ENCODE data around the gene TGFBR2.
A peak's percentile ranks its signal among the peaks of the same experiment; 100 is the strongest.

TGFBR2 gene

DNA sequence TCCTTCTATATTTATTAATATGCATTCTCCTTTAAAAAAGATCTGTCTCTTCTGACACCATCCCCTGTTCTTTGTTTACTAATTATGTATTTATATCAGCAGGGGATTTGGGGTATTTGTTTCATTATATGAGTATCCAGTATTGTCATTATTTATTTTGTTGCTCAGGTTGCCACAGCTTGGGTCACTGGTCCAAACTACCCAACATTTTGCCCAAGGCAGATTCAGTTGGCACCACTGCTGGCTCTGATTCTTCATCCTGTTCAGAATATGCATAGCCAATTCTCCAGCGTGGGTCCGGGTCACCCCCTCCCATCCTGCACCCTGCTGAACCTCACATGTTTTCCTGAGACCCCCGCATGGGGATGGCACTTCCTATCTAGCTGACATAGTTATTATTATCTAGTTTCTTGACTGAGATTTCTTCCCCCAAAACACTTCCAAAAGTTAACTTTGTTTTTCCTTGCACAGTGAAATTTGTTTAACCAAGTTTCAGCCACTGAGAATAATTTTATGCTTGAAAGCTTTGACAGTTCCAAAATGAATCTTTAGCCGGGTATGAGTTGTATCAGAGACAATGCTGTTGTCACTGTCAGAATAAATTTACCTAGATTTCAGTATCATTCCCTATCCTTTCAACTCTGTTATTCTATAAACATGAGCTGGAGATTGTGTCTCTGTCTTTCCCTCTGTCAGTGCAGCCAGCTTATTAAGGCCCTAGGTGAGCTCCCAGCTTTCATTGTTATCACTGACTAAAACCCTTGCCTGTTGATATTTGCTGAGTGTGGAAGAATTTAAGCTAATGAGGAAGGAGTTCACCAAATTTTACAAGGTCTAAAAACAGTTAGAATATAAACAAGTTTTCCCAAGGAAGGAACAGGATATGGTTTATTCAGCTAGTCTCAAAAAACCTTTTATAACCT is 70.3 kb downstream of the TGFBR2 start:
- DNase-seq = no peak

- no peak for DNase-seq
Measured at GRCh38 chr3:30677347-30677685, 70.9 kb downstream of the TGFBR2 start.

- DNase-seq = no peak
Measured at GRCh38 chr3:30679045-30679444, 72.6 kb downstream of the TGFBR2 start.

- DNase-seq = no peak
Measured at GRCh38 chr3:30680789-30681648, 74.6 kb downstream of the TGFBR2 start.

GRCh38 chr3:30681649-30682211 is 75.3 kb downstream of the TGFBR2 start:
- peak in 1 of 2 donors; percentile 20 for DNase-seq

- no peak for DNase-seq
Measured at GRCh38 chr3:30682434-30683155, 76.2 kb downstream of the TGFBR2 start.

DNA sequence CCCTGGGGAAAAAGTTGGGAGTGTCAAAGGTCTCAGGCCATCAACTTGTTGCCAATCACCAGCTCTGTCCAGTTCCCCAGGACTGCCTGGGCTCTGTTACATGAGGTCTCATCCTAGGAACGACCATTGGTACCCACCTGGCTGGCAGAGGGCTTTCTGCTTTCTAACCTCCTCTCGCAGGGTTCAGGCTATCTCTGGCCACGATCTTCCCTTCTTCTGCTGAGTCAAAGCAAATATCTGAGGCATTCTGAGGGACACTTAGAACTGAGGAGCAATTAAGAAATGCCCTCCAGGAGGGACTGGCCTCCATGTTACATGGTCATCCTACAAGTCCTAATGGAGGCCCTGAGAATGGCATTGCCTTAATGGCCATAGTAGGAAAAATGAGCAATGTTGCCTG is 77.4 kb downstream of the TGFBR2 start:
- DNase-seq = no peak

- DNase-seq = no peak
Measured at GRCh38 chr3:30684356-30684755, 78.0 kb downstream of the TGFBR2 start.

- DNase-seq = no peak
Measured at GRCh38 chr3:30685267-30685667, 78.9 kb downstream of the TGFBR2 start.

DNA sequence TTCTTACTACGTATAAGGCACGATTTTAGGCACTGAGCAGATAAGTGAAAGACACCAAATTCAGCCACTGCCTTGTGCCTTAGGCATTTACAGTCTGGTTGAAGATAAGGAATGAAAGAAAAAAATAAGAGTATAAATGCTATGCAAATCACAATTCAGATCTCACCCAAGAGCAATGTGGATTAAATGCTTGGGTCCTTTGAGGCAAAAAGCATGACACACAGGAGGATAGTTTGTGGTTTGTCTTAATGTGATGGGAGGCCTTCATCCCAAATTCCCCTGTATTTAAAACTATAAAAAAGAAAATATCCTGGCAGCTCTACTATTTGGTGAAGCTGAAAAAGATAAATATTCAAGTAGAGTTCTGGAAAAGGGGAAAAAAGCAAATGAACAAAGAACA is 79.8 kb downstream of the TGFBR2 start:
- DNase-seq = no peak

DNA sequence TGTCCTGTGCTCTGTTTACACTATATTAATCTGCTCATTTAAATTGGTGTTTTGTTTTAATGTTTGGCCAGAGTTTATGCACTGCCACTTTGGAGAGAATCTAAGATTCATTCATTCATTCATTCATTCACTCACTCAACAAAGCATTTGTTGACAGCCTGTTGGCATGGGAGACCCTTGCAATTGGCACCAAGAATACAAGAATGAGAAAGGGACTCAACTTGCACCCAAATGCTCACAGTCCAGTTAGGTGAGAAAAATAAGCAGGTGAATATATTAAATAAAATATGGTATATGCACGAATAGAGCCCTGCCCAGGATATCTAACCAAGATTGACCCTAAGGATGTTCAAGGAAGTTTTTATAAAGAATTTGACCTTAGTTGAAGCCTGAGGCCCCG is 80.4 kb downstream of the TGFBR2 start:
- no peak for DNase-seq

- DNase-seq = no peak
Measured at GRCh38 chr3:30687930-30688570, 81.6 kb downstream of the TGFBR2 start.

DNA sequence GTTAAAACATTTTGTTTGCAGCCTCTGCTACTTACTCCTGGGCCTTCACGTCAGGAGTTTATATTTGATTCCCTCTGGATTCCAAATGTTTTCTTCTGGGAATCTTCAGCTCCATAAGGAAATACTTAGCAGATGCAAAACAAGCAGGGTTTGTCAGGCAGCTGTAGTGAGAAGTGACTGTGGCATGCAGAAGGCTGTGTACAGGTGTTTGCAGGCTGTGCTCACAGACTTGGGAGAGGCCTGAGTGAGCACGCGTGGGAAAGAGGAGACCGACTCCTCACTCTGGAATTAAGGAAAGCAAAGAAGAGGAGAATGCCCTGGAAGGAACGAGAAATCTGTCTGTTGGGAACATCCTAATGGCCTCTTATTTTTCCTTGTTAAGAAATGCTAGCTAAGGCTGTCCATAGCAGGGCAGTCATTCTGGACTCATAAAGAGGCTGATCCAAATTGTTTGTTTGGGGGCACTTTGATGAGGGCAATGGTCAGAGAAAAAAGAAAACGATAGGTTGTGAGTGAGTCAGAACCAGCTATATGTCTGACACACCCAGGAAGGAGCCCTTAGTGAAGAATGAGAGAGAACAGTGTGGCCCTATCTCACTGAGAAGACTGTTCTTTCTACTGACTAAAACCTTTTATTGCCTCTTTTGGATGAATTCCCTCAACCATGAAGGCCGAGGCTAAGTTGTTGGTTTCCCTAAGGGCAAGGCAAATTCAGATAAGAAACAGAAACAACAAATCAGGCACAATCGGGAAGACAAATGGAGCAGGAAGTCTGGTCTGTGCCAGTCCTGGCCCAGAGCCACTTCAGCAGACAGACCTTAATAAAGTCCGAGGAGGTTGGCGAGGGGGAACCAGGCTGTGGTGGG is 82.6 kb downstream of the TGFBR2 start:
- no peak for DNase-seq

GRCh38 chr3:30690199-30690598 is 83.8 kb downstream of the TGFBR2 start:
- DNase-seq = no peak

DNA sequence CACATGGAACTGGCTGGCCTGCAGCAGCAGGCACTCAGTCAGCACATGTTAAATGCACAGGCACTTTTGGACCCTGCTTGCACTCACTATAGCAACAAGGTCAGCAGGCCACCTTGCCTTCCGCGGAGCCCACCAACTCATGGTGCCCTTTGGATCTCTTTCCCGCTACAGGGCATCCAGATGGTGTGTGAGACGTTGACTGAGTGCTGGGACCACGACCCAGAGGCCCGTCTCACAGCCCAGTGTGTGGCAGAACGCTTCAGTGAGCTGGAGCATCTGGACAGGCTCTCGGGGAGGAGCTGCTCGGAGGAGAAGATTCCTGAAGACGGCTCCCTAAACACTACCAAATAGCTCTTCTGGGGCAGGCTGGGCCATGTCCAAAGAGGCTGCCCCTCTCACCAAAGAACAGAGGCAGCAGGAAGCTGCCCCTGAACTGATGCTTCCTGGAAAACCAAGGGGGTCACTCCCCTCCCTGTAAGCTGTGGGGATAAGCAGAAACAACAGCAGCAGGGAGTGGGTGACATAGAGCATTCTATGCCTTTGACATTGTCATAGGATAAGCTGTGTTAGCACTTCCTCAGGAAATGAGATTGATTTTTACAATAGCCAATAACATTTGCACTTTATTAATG is 85.0 kb downstream of the TGFBR2 start:
- DNase-seq = no peak

GRCh38 chr3:30691944-30692343 is 85.5 kb downstream of the TGFBR2 start:
- no peak for DNase-seq

DNA sequence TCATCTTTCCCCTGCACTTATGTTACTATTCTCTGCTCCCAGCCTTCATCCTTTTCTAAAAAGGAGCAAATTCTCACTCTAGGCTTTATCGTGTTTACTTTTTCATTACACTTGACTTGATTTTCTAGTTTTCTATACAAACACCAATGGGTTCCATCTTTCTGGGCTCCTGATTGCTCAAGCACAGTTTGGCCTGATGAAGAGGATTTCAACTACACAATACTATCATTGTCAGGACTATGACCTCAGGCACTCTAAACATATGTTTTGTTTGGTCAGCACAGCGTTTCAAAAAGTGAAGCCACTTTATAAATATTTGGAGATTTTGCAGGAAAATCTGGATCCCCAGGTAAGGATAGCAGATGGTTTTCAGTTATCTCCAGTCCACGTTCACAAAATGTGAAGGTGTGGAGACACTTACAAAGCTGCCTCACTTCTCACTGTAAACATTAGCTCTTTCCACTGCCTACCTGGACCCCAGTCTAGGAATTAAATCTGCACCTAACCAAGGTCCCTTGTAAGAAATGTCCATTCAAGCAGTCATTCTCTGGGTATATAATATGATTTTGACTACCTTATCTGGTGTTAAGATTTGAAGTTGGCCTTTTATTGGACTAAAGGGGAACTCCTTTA is 86.2 kb downstream of the TGFBR2 start:
- DNase-seq = no peak

- peak; percentile 50 to 51 for DNase-seq
Measured at GRCh38 chr3:30693470-30694120, 87.2 kb downstream of the TGFBR2 start.

- no peak for DNase-seq
Measured at GRCh38 chr3:30694148-30694547, 87.7 kb downstream of the TGFBR2 start.

DNA sequence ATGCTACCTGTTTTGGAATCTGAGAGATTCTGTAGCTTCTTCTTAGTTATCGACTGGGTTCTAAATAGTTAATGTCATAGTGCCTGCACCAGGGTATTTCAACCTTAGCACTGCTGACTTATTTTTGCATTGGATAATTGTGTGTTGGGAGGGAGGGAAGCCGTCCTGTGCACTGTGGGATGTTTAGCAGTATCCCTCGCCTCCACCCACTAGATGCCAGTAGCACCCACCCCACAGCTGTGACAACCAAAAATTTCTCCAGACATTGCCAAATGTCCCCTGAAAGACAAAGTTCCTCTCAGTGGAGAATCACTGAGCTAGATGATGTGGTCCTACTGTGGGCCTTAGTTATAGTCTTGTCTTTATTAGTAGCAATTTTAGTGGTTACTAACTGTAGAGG is 88.3 kb downstream of the TGFBR2 start:
- DNase-seq = no peak
